H1 (cell line): Measurements from ENCODE around the gene TMEM222. TPM values are rescaled to one million over a fixed set of nuclear protein-coding genes. Genes with fewer than 3 reads are reported as not detected.

Experiments
- ATF3 ChIP-seq: IDR thresholded peaks from 2 replicates; pipeline ENCODE4 v1.6.1; 2011; ENCODE audit warnings: low read depth, mild to moderate bottlenecking, low read length; ENCODE audit not compliant: insufficient read depth
- CBX8 ChIP-seq: fragments of 300-800, 300-1000 bp; sonication (generic); IDR thresholded peaks from 2 replicates; pipeline ENCODE4 v1.7.1; 2016; ENCODE audit warnings: low read depth, low read length, borderline replicate concordance
- CHD7 ChIP-seq: fragments of 300-600 bp; sonication (generic); IDR thresholded peaks from 2 replicates; pipeline ENCODE4 v1.7.1; 2012; ENCODE audit warnings: low read length, moderate library complexity, mild to moderate bottlenecking, inconsistent platforms; ENCODE audit not compliant: insufficient replicate concordance
- HDAC2 ChIP-seq, 2 experiments: fragments of 300-600 bp in 1 of 2; sonication (generic) in 1 of 2; IDR thresholded peaks; 2 replicates each; pipeline ENCODE4 v1.6.1; 2011 to 2012; ENCODE audit warnings: low read depth in 2 of 2, low read length in 2 of 2, mild to moderate bottlenecking in 2 of 2, moderate library complexity in 2 of 2, borderline replicate concordance in 1 of 2, inconsistent platforms in 1 of 2
- KDM1A ChIP-seq: fragments of 200-600, 300-600 bp; sonication (generic); IDR thresholded peaks from 2 replicates; pipeline ENCODE4 v1.7.1; 2016; ENCODE audit warnings: mild to moderate bottlenecking, low read length, borderline replicate concordance
- POLR2AphosphoS5 ChIP-seq: IDR thresholded peaks from 2 replicates; pipeline ENCODE4 v1.6.1; 2011; ENCODE audit warnings: low read depth, low read length
- SUZ12 ChIP-seq: fragments of 200-600 bp; sonication (generic); IDR thresholded peaks from 2 replicates; pipeline ENCODE4 v1.6.1; 2012; ENCODE audit warnings: mild to moderate bottlenecking, inconsistent platforms, low read length, moderate library complexity, mixed read lengths
- TBP ChIP-seq: IDR thresholded peaks from 2 replicates; pipeline ENCODE4 v1.6.1; 2011; ENCODE audit warnings: low read depth, low read length, improper control_type of control experiment
- polyA plus RNA-seq, 7 experiments: library from polyadenylated mRNA; depleted of rRNA in 3 of 7; stranded (reverse) in 5 of 7; unstranded in 2 of 7; fragments of >200 nt in 5 of 7; fragments of 200-250 nt in 2 of 7; gene quantifications; 1 replicate in 5 of 7; 2 replicates in 1 of 7; 4 replicates in 1 of 7; pipeline versions ENCODE4 v1.2.1 to v1.2.3, GENCODE V29; 2011 to 2013; ENCODE audit warnings: missing spikeins in 2 of 7, mixed read lengths in 2 of 7
- total RNA-seq: library from RNA; stranded (reverse); fragmentation: NEBNext Ultra II Directional; extraction: Animal tissue kit (Norgen Biotek cat#: 25700); gene quantifications from 2 replicates; pipeline ENCODE4 v1.2.1, GENCODE V29; 2021

The TMEM222 gene
- total and polyA plus RNA-seq, 2 of the 8 experiments (the other 6 are each of a cell fraction or from before 2014, with no cell fraction given), result 27.0 to 51.8 TPM

GRCh38 chr1:27335506-27336422 is 13.8 kb downstream of the TMEM222 start (continued):
- TF ChIP-seq CHD7, result no peak
- no peak for TF ChIP-seq SUZ12
- TF ChIP-seq CBX8, result no peak
- TF ChIP-seq KDM1A, result no peak
- no peak for TF ChIP-seq HDAC2 (IDR thresholded peaks at IDR 0.05; ENCODE audit: borderline replicate concordance in 1 of 2, low read depth in 2 of 2, low read length in 2 of 2)
- no peak for TF ChIP-seq TBP
- TF ChIP-seq ATF3, result no peak
- no peak for TF ChIP-seq POLR2AphosphoS5
